Right ventricle myocardium inferior (tissue), 1 donor: ENCODE results near the gene TCEANC2. TPM values are rescaled to one million over a fixed set of nuclear protein-coding genes. Genes with fewer than 3 reads are reported as not detected.

Source experiments
- ATAC-seq: fragments of 200-7000 bp; cut with Tn5 transposase; one replicate; pipeline ENCODE4 v1.9.1; 2020; ENCODE audit warnings: mild to moderate bottlenecking, moderate library complexity
- DNase-seq: peaks from one replicate; pipeline ENCODE4 v3.0.0; 2021; ENCODE audit errors: missing footprints
- intact Hi-C: fragments of 100-400 bp; cut with DNase I; formaldehyde crosslinking; loops from one replicate; pipeline ENCODE4 v1.11.0; 2022
- microRNA-seq: library from miRNA; unstranded; fragments of <30 nt; microRNA quantifications from one replicate; pipeline ENCODE4 v1.2.0, GENCODE V29; 2020
- total RNA-seq: library from RNA; stranded (reverse); fragmentation: NEBNext Ultra II Directional; extraction: Animal tissue kit (Norgen Biotek cat#: 25700); gene quantifications from one replicate; pipeline ENCODE4 v1.2.1, GENCODE V29; 2021
- donor health status: DM: no; HTN: yes; CAD: no; lungs with severe emphysema.

The TCEANC2 gene
- total RNA-seq, 1 donor from 2014 or later = 4.7 TPM

- ATAC-seq = no peak
These were observed 88.9 kb downstream of the TCEANC2 start for GRCh38 chr1:54142146-54142900.

GRCh38 chr1:54144366-54144765, 91.0 kb downstream of the TCEANC2 start:
- no peak for ATAC-seq
- intact Hi-C loops = no loop called here
- DNase-seq = no peak

More at GRCh38 chr1:54142146-54142900, 88.9 kb downstream of the TCEANC2 start:
- intact Hi-C loops = no loop called here
- no peak for DNase-seq

- DNase-seq = no peak
- intact Hi-C loops = no loop called here
- ATAC-seq = no peak
These were observed 96.3 kb downstream of the TCEANC2 start for GRCh38 chr1:54149734-54150133.

GRCh38 chr1:54151013-54151412, 97.6 kb downstream of the TCEANC2 start:
- DNase-seq (peak; percentile 15), ATAC-seq (no peak)
- intact Hi-C loops = no loop called here

- ATAC-seq = no peak
- intact Hi-C loops = no loop called here
- DNase-seq = peak; percentile 47
These were observed 99.3 kb downstream of the TCEANC2 start, which contains the start of gene CDCP2 for GRCh38 chr1:54152696-54153095. Gene CDCP2 (minus strand): TSS chr1:54153000. CDS start chr1:54152922, 78 bp downstream.

- peak; percentile 88 for ATAC-seq
- intact Hi-C loops = no loop called here
These were observed 100.4 kb downstream of the TCEANC2 start for GRCh38 chr1:54153535-54154439.

More at GRCh38 chr1:54153535-54154439, 100.4 kb downstream of the TCEANC2 start:
- DNase-seq = peak; percentile 70

Small RNA genes within 50 kb of the gene (microRNA-seq; reads per million reads assigned to microRNA genes)
- 1.8 reads per million for gene MIR4781

Other genes with a start within 250 kb of the TCEANC2 start
- 6.4 TPM for gene NDC1, start 215.3 kb upstream of the TCEANC2 start, total RNA-seq
- gene YIPF1, start 163.8 kb upstream of the TCEANC2 start, total RNA-seq = 16.1 TPM
- gene DIO1, start 159.4 kb upstream of the TCEANC2 start, total RNA-seq = not detected
- 11.9 TPM for gene IFT25, start 107.9 kb upstream of the TCEANC2 start, total RNA-seq
- gene LRRC42, start 107.3 kb upstream of the TCEANC2 start, total RNA-seq = 13.8 TPM
- gene LDLRAD1, start 35.4 kb upstream of the TCEANC2 start, total RNA-seq = not detected
- gene TMEM59, start 404 bp upstream of the TCEANC2 start, total RNA-seq = 341 TPM
- gene CDCP2, start 99.4 kb downstream of the TCEANC2 start, total RNA-seq = not detected
- gene CYB5RL, start 146.4 kb downstream of the TCEANC2 start, total RNA-seq = 3.9 TPM
- gene MRPL37, start 146.6 kb downstream of the TCEANC2 start, total RNA-seq = 85.2 TPM